GDM1 (cell line): ENCODE data around the gene RIN3.
"Not testable (repeated sequence)": the region's sequence is repeated elsewhere in the genome, so short reads cannot be mapped to it uniquely, and the experiment has no call there.

Experiments used
- DNase-seq: peaks from one replicate; lab custom pipeline; 2025; lab: John Stamatoyannopoulos, UW

The RIN3 gene

GRCh38 chr14:92624764-92625163 is 111.2 kb downstream of the RIN3 start:
- DNase-seq: no peak

- no peak for DNase-seq
Observed at GRCh38 chr14:92625213-92625612, 111.6 kb downstream of the RIN3 start.

GRCh38 chr14:92626041-92626440 is 112.5 kb downstream of the RIN3 start:
- no peak for DNase-seq

- no peak for DNase-seq
Observed at GRCh38 chr14:92627707-92628215, 114.2 kb downstream of the RIN3 start.

- no peak for DNase-seq
Observed at GRCh38 chr14:92628636-92629035, 115.1 kb downstream of the RIN3 start.

GRCh38 chr14:92630367-92630766 is 116.8 kb downstream of the RIN3 start:
- no peak for DNase-seq

- no peak for DNase-seq
Observed at GRCh38 chr14:92631098-92631497, 117.5 kb downstream of the RIN3 start.

- no peak for DNase-seq
Observed at GRCh38 chr14:92632546-92633273, 119.1 kb downstream of the RIN3 start.

- DNase-seq: no peak
Observed at GRCh38 chr14:92633274-92633616, 119.7 kb downstream of the RIN3 start.

GRCh38 chr14:92633724-92634123 is 120.1 kb downstream of the RIN3 start:
- no peak for DNase-seq

GRCh38 chr14:92635031-92635430 is 121.5 kb downstream of the RIN3 start:
- DNase-seq: no peak

GRCh38 chr14:92635896-92636295 is 122.3 kb downstream of the RIN3 start:
- DNase-seq: no peak

- no peak for DNase-seq
Observed at GRCh38 chr14:92637228-92637627, 123.6 kb downstream of the RIN3 start.

- no peak for DNase-seq
Observed at GRCh38 chr14:92637864-92638263, 124.3 kb downstream of the RIN3 start.

GRCh38 chr14:92638266-92638665 is 124.7 kb downstream of the RIN3 start:
- DNase-seq: no peak

GRCh38 chr14:92638904-92639303 is 125.3 kb downstream of the RIN3 start:
- DNase-seq: no peak

GRCh38 chr14:92639472-92640117 is 126.0 kb downstream of the RIN3 start:
- not testable (repeated sequence) for DNase-seq

GRCh38 chr14:92641306-92641705 is 127.7 kb downstream of the RIN3 start:
- no peak for DNase-seq

- no peak for DNase-seq
Observed at GRCh38 chr14:92644171-92644969, 130.8 kb downstream of the RIN3 start.

GRCh38 chr14:92644970-92645515 is 131.5 kb downstream of the RIN3 start:
- DNase-seq: no peak

GRCh38 chr14:92645841-92646478 is 132.4 kb downstream of the RIN3 start:
- no peak for DNase-seq
